Osteocyte (in vitro differentiated cells): ENCODE results near the gene BLTP3B. TPM values are rescaled to one million over a fixed set of nuclear protein-coding genes. Genes with fewer than 3 reads are reported as not detected.

Experiments used
- DNase-seq: peaks from one replicate; pipeline ENCODE4 v3.0.0; 2021; ENCODE audit warnings: mixed read lengths; ENCODE audit not compliant: unreplicated experiment; ENCODE audit errors: extremely low spot score
- H3K27ac Mint-ChIP-seq: one replicate; pipeline ENCODE4 v1.8.0; 2021; ENCODE audit warnings: mild to moderate bottlenecking, mixed read lengths; ENCODE audit not compliant: unreplicated experiment
- H3K27me3 Mint-ChIP-seq: one replicate; pipeline ENCODE4 v1.8.0; 2021; ENCODE audit warnings: mixed read lengths; ENCODE audit not compliant: unreplicated experiment
- H3K36me3 Mint-ChIP-seq: one replicate; pipeline ENCODE4 v1.8.0; 2021; ENCODE audit warnings: mixed read lengths; ENCODE audit not compliant: unreplicated experiment
- H3K4me1 Mint-ChIP-seq: one replicate; pipeline ENCODE4 v1.8.0; 2021; ENCODE audit warnings: mixed read lengths; ENCODE audit not compliant: unreplicated experiment
- H3K4me3 Mint-ChIP-seq: one replicate; pipeline ENCODE4 v1.8.0; 2021; ENCODE audit warnings: mild to moderate bottlenecking, moderate library complexity, mixed read lengths; ENCODE audit not compliant: unreplicated experiment
- H3K9me3 Mint-ChIP-seq: one replicate; pipeline ENCODE4 v1.8.0; 2021; ENCODE audit warnings: mixed read lengths; ENCODE audit not compliant: unreplicated experiment
- CTCF ChIP-seq: fragments of 200-600 bp; sonication (generic); IDR thresholded peaks from 2 replicates; pipeline ENCODE4 v1.5.0; 2021; ENCODE audit warnings: antibody characterized with exemption, mild to moderate bottlenecking, moderate library complexity
- total RNA-seq: library from RNA; stranded (reverse); gene quantifications from 2 replicates; pipeline ENCODE4 v1.2.1, GENCODE V29; 2021

BLTP3B gene
- total RNA-seq, 1 donor from 2014 or later, result 16.2 TPM

- Mint-ChIP-seq H3K4me1 (peaks cover 13% of the 10 kb centered on the region), H3K27ac (no peak overlapping the region), H3K27me3 (peaks cover 3% of the 10 kb centered on the region), H3K9me3 (no peaks in the 10 kb centered on the region), H3K4me3 (no peak overlapping the region), H3K36me3 (no peaks in the 10 kb centered on the region)
- no peak for DNase-seq
- no peak for TF ChIP-seq CTCF
These were observed 25.9 kb upstream of the BLTP3B start for GRCh38 chr12:100168562-100168961.

DNA sequence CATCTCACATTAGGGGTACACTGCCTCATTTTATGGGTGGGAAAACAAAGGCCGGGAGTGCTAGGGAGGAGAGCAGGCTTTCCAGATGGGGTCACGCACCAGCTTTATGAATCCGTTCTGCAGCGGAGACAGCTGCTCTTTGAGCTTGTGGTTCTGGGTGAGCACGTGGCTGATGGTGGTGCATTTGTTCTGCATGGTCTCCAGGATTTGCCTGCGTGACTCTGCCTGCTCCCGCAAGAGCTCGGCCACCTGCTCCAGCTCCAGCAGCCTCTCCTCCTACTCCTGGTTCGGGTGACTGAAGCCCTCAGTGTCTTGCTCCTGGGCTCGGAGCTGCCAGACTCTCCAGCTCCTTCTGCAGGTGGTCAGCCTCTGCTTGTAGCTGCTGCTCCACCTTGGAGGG, 23.6 kb upstream of the BLTP3B start:
- H3K4me1 Mint-ChIP-seq, result peaks cover 16% of the 10 kb centered on the region
- no peaks in the 10 kb centered on the region for H3K9me3 Mint-ChIP-seq
- no peak overlapping the region for H3K4me3 Mint-ChIP-seq
- no peak for DNase-seq
- TF ChIP-seq CTCF, result no peak
- peaks cover 10% of the 10 kb centered on the region for H3K27me3 Mint-ChIP-seq
- no peaks in the 10 kb centered on the region for H3K36me3 Mint-ChIP-seq
- H3K27ac Mint-ChIP-seq, result no peak overlapping the region

DNA sequence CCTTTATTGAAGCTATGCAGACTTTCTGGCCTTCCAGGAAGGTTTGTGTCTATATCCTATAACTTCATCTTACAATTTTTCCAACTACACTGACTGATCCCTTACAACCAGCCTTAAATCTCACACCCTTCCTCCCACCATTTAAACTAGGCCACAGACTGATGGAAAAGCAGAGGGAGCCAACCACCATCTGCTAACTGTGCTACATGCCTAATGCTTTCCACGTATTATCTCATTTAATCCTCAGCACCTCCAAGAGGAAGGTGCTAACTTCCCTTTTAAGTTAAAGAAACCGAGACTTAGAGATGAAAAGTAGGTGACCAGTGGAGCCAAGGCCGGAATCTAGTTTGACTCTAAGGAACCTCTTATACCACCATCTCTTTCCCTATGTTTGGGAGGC, 22.7 kb upstream of the BLTP3B start:
- no peak for TF ChIP-seq CTCF
- DNase-seq, result no peak
- H3K27ac Mint-ChIP-seq, result no peak overlapping the region
- H3K4me1 Mint-ChIP-seq, result peaks cover 14% of the 10 kb centered on the region
- H3K27me3 Mint-ChIP-seq, result peaks cover 13% of the 10 kb centered on the region
- H3K36me3 Mint-ChIP-seq, result no peaks in the 10 kb centered on the region
- no peaks in the 10 kb centered on the region for H3K9me3 Mint-ChIP-seq
- H3K4me3 Mint-ChIP-seq, result no peak overlapping the region

DNA sequence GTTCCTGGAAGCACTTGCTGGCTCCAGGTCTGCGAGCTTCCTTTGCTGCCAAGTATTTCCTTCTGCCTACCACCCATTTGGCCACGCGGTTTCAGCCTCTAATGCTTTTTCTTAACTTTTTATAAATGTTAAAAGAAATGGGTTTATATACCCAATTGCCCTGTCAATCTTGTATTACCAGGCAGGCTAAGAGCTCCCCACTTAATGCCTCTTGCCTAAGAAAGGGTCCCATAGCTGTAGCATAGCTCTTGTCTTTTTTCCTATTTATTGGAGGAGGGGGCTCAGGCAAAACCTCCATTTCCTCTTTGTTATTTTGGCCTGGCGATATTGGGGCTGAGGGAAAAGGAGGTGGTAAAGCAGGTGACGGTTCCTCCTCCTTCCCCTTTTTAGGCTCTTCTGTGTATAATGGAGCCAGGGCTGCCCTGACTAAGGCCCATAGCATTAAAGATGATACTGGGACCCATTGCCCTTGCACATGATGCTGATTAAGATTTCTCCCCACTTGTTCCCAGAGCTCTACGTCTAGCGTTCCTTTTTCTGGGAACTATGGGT, 21.6 kb upstream of the BLTP3B start:
- no peak for TF ChIP-seq CTCF
- H3K27ac Mint-ChIP-seq, result no peak overlapping the region
- H3K36me3 Mint-ChIP-seq, result no peaks in the 10 kb centered on the region
- H3K27me3 Mint-ChIP-seq, result peaks cover 20% of the 10 kb centered on the region
- H3K4me3 Mint-ChIP-seq, result peak overlapping the region; percentile 68
- no peak for DNase-seq
- peaks cover 14% of the 10 kb centered on the region for H3K4me1 Mint-ChIP-seq
- no peaks in the 10 kb centered on the region for H3K9me3 Mint-ChIP-seq

GRCh38 chr12:100163416-100164152, 20.9 kb upstream of the BLTP3B start:
- peaks cover 20% of the 10 kb centered on the region for H3K27me3 Mint-ChIP-seq
- no peaks in the 10 kb centered on the region for H3K36me3 Mint-ChIP-seq
- no peak overlapping the region for H3K27ac Mint-ChIP-seq
- peak overlapping the region; percentile 68 for H3K4me3 Mint-ChIP-seq
- H3K9me3 Mint-ChIP-seq, result no peaks in the 10 kb centered on the region
- H3K4me1 Mint-ChIP-seq, result peaks cover 14% of the 10 kb centered on the region
- peak; percentile 84 for DNase-seq
- TF ChIP-seq CTCF, result no peak
